Activated CD4-positive, alpha-beta T cell treated with anti-CD3 and anti-CD28 coated beads for 36 hours (primary cell): ENCODE data around the gene BBX. TPM values are rescaled to one million over a fixed set of nuclear protein-coding genes. Genes with fewer than 3 reads are reported as not detected.

ENCODE experiments used
- ATAC-seq: fragments of 200-7000 bp; cut with Tn5 transposase; one replicate; pipeline ENCODE4 v1.10.0; 2021; ENCODE audit warnings: mild to moderate bottlenecking, moderate library complexity
- CTCF ChIA-PET: fragments of 350-600 bp; sonication (Branson Sonifier 250); formaldehyde crosslinking; loops from one replicate; lab custom pipeline; 2021; ENCODE audit warnings: antibody characterized with exemption; lab: Charles Lee
- POLR2A ChIA-PET: fragments of 350-600 bp; sonication (Branson Sonifier 250); formaldehyde crosslinking; loops from one replicate; lab custom pipeline; 2021; ENCODE audit warnings: antibody characterized with exemption, inconsistent platforms; lab: Charles Lee
- DNase-seq: peaks from one replicate; pipeline ENCODE4 v3.0.0-alpha.2; 2020
- H3K27ac Mint-ChIP-seq: one replicate; pipeline ENCODE4 v1.8.0; 2021; ENCODE audit warnings: mixed read lengths
- H3K27me3 Mint-ChIP-seq: one replicate; pipeline ENCODE4 v1.8.0; 2021; ENCODE audit warnings: mixed read lengths
- H3K36me3 Mint-ChIP-seq: one replicate; pipeline ENCODE4 v1.8.0; 2021; ENCODE audit warnings: low read depth, mixed read lengths
- H3K4me1 Mint-ChIP-seq: one replicate; pipeline ENCODE4 v1.8.0; 2021; ENCODE audit warnings: mixed read lengths
- H3K4me3 Mint-ChIP-seq: one replicate; pipeline ENCODE4 v1.8.0; 2021; ENCODE audit warnings: mild to moderate bottlenecking, moderate library complexity, mixed read lengths
- H3K9me3 Mint-ChIP-seq: one replicate; pipeline ENCODE4 v1.8.0; 2021; ENCODE audit warnings: low read depth, mixed read lengths
- intact Hi-C, 2 experiments: fragments of 100-400 bp; cut with DNase I in 1 of 2; cut with micrococcal nuclease in 1 of 2; formaldehyde crosslinking; loops; one replicate each; pipeline versions ENCODE4 v1.14.2 to v1.15.1; 2022 to 2024; cut with DNase I, micrococcal nuclease
- total RNA-seq, 2 experiments: library from RNA; stranded (reverse); gene quantifications; one replicate each; pipeline ENCODE4 v1.2.3, GENCODE V29; 2021

The BBX gene
- total RNA-seq, 2 experiments from 2014 or later = 38.9 to 63.4 TPM

DNA sequence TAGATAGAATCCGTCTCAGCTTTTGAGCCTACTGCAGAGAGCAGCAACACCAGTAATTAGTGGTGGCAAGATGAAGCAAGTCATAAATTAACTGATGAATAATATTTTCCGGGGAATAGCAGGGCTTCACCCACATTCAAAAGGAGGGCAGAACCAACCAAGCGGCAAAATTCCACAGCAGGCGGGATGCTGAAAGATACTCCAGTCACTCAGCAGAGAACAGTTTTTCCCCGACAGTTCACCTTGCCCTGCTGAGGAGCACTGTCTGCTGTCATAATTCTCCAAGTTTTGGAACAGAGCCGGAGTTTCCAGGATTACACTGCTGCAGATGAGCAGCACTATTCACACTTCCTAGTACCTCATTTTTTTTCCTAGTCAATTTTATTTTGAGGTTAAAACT lies 293.3 kb downstream of the BBX start:
- no peaks in the 10 kb centered on the region for H3K4me1 Mint-ChIP-seq
- H3K36me3 Mint-ChIP-seq = no peaks in the 10 kb centered on the region
- intact Hi-C loops = no loop called here
- H3K4me3 Mint-ChIP-seq = no peak overlapping the region
- DNase-seq = no peak
- no peak for ATAC-seq
- no peak overlapping the region for H3K27ac Mint-ChIP-seq
- ChIA-PET POLR2A (interaction anchor here (0.6 kb wide), 1 partner anchor 302 kb away, joined by 18 read pairs; no protein-coding TSS in a partner anchor), CTCF (no interaction called here)
- peaks cover 3% of the 10 kb centered on the region for H3K27me3 Mint-ChIP-seq
- H3K9me3 Mint-ChIP-seq = no peaks in the 10 kb centered on the region

DNA sequence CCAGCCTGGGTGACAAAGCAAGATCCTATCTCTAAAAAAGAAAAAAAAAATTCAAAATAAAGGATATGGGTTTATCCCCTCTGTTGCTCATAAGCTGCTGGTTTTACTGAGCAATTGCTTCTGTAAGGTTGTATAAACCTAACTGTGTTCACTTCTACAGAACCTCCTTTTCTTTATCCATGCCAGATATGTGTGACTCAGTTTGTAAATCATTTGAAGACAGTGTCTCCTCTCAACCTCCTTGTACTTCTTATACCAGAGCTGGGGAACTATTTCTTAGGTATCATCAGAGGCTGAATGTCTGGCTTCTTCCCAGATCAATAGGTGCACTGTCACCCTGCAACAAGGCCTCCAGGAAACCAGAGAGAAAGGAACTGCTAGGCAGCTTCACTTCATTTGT lies 294.3 kb downstream of the BBX start:
- ATAC-seq = no peak
- no peaks in the 10 kb centered on the region for H3K4me1 Mint-ChIP-seq
- ChIA-PET CTCF (no interaction called here), POLR2A (no interaction called here)
- intact Hi-C loops = no loop called here
- no peak for DNase-seq
- H3K4me3 Mint-ChIP-seq = no peak overlapping the region
- H3K27me3 Mint-ChIP-seq = peaks cover 10% of the 10 kb centered on the region
- H3K9me3 Mint-ChIP-seq = no peaks in the 10 kb centered on the region
- no peaks in the 10 kb centered on the region for H3K36me3 Mint-ChIP-seq
- H3K27ac Mint-ChIP-seq = no peak overlapping the region

GRCh38 chr3:107818025-107818424 lies 295.3 kb downstream of the BBX start:
- no peak for DNase-seq
- Mint-ChIP-seq H3K4me3 (no peak overlapping the region), H3K27me3 (peaks cover 10% of the 10 kb centered on the region), H3K36me3 (no peaks in the 10 kb centered on the region), H3K4me1 (no peaks in the 10 kb centered on the region), H3K27ac (no peak overlapping the region), H3K9me3 (no peaks in the 10 kb centered on the region)
- ChIA-PET CTCF (no interaction called here), POLR2A (no interaction called here)
- intact Hi-C loops = no loop called here
- ATAC-seq = no peak

GRCh38 chr3:107819656-107820055 lies 296.9 kb downstream of the BBX start:
- intact Hi-C loops = no loop called here
- H3K9me3 Mint-ChIP-seq = no peaks in the 10 kb centered on the region
- CTCF ChIA-PET = interaction anchor here (1.2 kb wide), 1 partner anchor 143 kb away, joined by 3 read pairs; no protein-coding TSS in a partner anchor
- peaks cover 10% of the 10 kb centered on the region for H3K27me3 Mint-ChIP-seq
- no peak overlapping the region for H3K27ac Mint-ChIP-seq
- DNase-seq (no peak), ATAC-seq (no peak)
- POLR2A ChIA-PET = no interaction called here
- H3K4me3 Mint-ChIP-seq = no peak overlapping the region
- no peaks in the 10 kb centered on the region for H3K4me1 Mint-ChIP-seq
- no peaks in the 10 kb centered on the region for H3K36me3 Mint-ChIP-seq

- no peaks in the 10 kb centered on the region for H3K9me3 Mint-ChIP-seq
- DNase-seq (no peak), ATAC-seq (no peak)
- no peaks in the 10 kb centered on the region for H3K36me3 Mint-ChIP-seq
- intact Hi-C loops = no loop called here
- ChIA-PET CTCF (interaction anchor here (1.6 kb wide), 1 partner anchor 10 kb away, joined by 3 read pairs; no protein-coding TSS in a partner anchor), POLR2A (no interaction called here)
- no peak overlapping the region for H3K4me3 Mint-ChIP-seq
- no peaks in the 10 kb centered on the region for H3K4me1 Mint-ChIP-seq
- H3K27ac Mint-ChIP-seq = no peak overlapping the region
- H3K27me3 Mint-ChIP-seq = peaks cover 10% of the 10 kb centered on the region
These were observed 299.5 kb downstream of the BBX start for GRCh38 chr3:107822308-107822707.

DNA sequence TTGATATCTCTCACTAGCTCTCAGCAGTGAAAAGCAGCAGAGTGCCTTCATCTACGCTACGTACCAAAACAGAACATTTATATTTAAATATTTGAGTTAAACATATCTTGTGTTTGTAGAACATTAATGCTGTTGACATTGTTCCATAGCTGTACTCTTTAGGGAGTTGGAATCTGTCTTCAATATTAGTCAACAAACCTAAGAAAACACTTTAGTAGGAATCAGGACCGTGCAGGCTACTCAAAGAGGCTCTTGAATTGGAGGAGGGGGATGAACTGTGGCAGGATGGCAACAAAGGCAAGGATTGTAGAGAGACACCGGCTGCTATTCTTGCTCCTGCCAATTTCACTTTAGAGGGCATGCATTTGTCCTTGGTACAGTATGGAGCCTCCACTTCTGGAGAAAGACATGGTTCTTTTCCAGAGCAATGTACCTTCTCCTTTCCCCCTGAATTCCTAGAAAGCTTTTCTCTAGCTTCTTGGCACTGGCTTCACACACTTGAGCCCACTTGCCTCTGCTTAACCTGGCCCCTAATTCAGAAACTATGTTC lies 302.1 kb downstream of the BBX start:
- ChIA-PET POLR2A (no interaction called here), CTCF (no interaction called here)
- Mint-ChIP-seq H3K4me1 (no peaks in the 10 kb centered on the region), H3K27me3 (peaks cover 7% of the 10 kb centered on the region), H3K9me3 (no peaks in the 10 kb centered on the region), H3K4me3 (no peak overlapping the region), H3K27ac (no peak overlapping the region), H3K36me3 (no peaks in the 10 kb centered on the region)
- intact Hi-C loops = no loop called here
- no peak for DNase-seq
- no peak for ATAC-seq

GRCh38 chr3:107825556-107825955 lies 302.8 kb downstream of the BBX start:
- Mint-ChIP-seq H3K27me3 (peaks cover 7% of the 10 kb centered on the region), H3K27ac (no peak overlapping the region), H3K36me3 (no peaks in the 10 kb centered on the region), H3K9me3 (no peaks in the 10 kb centered on the region), H3K4me1 (no peaks in the 10 kb centered on the region), H3K4me3 (no peak overlapping the region)
- no peak for ATAC-seq
- no peak for DNase-seq
- intact Hi-C loops = no loop called here
- ChIA-PET POLR2A (no interaction called here), CTCF (no interaction called here)

DNA sequence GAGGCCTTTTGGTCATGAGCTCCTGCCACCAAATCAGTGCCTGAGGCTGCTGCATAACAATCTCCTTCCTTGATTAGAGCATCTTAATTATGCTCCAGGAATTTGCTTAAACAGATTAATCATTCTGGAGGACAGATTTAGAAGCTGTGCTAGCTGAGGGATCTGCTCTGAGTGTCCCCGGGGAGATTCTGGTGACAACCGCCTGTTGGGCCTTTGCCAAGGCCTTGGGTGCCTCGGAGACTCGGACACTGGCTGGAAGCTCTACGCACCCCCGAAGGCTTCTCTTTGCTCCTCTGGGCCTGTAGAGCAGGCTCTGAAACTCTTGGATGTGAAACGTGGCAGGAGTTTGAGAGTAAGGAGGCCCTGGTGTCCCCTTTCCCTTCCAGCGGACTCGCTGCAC lies 304.0 kb downstream of the BBX start:
- Mint-ChIP-seq H3K4me3 (no peak overlapping the region), H3K4me1 (no peaks in the 10 kb centered on the region), H3K27ac (no peak overlapping the region), H3K9me3 (no peaks in the 10 kb centered on the region), H3K36me3 (no peaks in the 10 kb centered on the region), H3K27me3 (peaks cover 3% of the 10 kb centered on the region)
- POLR2A ChIA-PET = no interaction called here
- DNase-seq (no peak), ATAC-seq (no peak)
- intact Hi-C loops = no loop called here
- CTCF ChIA-PET = interaction anchor here (1.0 kb wide), 1 partner anchor 35 kb away, joined by 3 read pairs; no protein-coding TSS in a partner anchor

GRCh38 chr3:107829185-107829584 lies 306.4 kb downstream of the BBX start:
- Mint-ChIP-seq H3K27me3 (no peaks in the 10 kb centered on the region), H3K27ac (no peak overlapping the region), H3K4me1 (no peaks in the 10 kb centered on the region), H3K36me3 (no peaks in the 10 kb centered on the region), H3K4me3 (no peak overlapping the region), H3K9me3 (no peaks in the 10 kb centered on the region)
- intact Hi-C loops = no loop called here
- ATAC-seq (no peak), DNase-seq (no peak)
- POLR2A ChIA-PET = no interaction called here
- CTCF ChIA-PET = interaction anchor here (0.6 kb wide), 1 partner anchor 46 kb away, joined by 3 read pairs; no protein-coding TSS in a partner anchor

DNA sequence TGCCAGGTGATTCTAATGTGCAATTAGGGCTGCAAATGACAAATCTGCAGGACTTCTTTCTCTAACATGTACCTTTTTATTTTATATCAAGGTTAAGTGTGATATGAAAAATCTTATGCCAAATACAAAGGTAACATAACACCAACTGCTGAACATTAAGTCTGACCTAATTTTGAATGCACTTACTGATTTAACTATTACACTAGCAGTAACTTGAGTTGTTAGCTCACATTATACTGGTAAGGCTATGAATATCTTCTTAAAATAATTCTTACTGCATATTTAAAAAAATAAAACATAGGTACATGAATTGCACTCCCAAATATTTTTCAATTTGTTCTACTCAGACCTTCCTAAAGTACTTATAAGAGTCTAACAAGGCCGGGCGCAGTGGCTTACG lies 308.8 kb downstream of the BBX start:
- ChIA-PET CTCF (interaction anchor here (1.7 kb wide), 1 partner anchor 14 kb away, joined by 5 read pairs; no protein-coding TSS in a partner anchor), POLR2A (no interaction called here)
- Mint-ChIP-seq H3K36me3 (no peaks in the 10 kb centered on the region), H3K27me3 (no peaks in the 10 kb centered on the region), H3K4me1 (no peaks in the 10 kb centered on the region), H3K9me3 (no peaks in the 10 kb centered on the region), H3K27ac (no peak overlapping the region), H3K4me3 (no peak overlapping the region)
- intact Hi-C loops = no loop called here
- DNase-seq = no peak
- ATAC-seq = no peak

GRCh38 chr3:107833043-107833442 lies 310.3 kb downstream of the BBX start:
- DNase-seq (no peak), ATAC-seq (no peak)
- ChIA-PET CTCF (interaction anchor here (0.8 to 0.9 kb wide), 3 partner anchors 15 to 597 kb away, joined by 3 read pairs; no protein-coding TSS in a partner anchor), POLR2A (no interaction called here)
- H3K27ac Mint-ChIP-seq = no peak overlapping the region
- no peaks in the 10 kb centered on the region for H3K4me1 Mint-ChIP-seq
- H3K4me3 Mint-ChIP-seq = no peak overlapping the region
- H3K36me3 Mint-ChIP-seq = no peaks in the 10 kb centered on the region
- no peaks in the 10 kb centered on the region for H3K27me3 Mint-ChIP-seq
- intact Hi-C loops = no loop called here
- H3K9me3 Mint-ChIP-seq = no peaks in the 10 kb centered on the region

DNA sequence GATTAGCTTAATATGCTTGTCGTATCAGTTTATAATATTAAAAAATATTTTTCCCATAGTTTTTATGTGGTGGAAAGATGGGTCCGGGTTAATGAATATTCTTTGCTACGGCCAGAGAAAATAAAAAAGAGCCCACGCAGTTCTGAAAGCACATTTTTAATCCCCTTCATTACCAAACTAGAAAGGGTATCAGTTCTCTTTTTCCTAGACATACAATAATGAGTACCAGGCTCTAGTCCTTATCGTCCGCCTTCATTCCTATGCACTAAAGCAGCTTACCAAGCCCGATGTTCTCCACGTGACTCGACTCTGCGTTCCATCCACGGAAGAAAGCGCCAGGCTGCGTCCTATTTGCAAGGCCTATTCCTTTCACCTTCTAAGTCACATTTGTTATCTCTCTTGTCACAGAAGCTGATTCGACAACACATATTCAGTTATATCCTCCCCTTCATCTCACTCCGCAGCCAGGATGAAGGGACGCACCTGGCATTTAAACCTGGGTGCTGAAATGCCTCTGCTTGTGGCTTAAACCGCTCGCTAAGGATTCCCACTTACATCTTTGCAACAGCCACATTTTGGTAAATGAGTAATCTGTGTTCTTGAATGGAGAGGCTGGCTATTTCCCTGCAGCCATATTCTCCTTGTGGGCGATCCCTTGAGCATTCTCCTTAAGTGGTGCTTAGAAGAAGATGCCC lies 311.1 kb downstream of the BBX start:
- ATAC-seq (no peak), DNase-seq (no peak)
- Mint-ChIP-seq H3K36me3 (no peaks in the 10 kb centered on the region), H3K27me3 (no peaks in the 10 kb centered on the region), H3K4me3 (no peak overlapping the region), H3K4me1 (peaks cover 5% of the 10 kb centered on the region), H3K9me3 (no peaks in the 10 kb centered on the region), H3K27ac (no peak overlapping the region)
- intact Hi-C loops = no loop called here
- ChIA-PET POLR2A (no interaction called here), CTCF (interaction anchor here (0.9 kb wide), 1 partner anchor 597 kb away, joined by 3 read pairs; no protein-coding TSS in a partner anchor)
